ENCODE results near the gene CPN1.

Gene CPN1

GRCh38 chr10:100076750-100077149 is 4.9 kb downstream of the CPN1 start:
- DNase-seq (ENCODE audit: low read depth): no peak

GRCh38 chr10:100075426-100076220 is 6.0 kb downstream of the CPN1 start:
- DNase-seq (ENCODE audit: low read depth): no peak

GRCh38 chr10:100072514-100072913 is 9.2 kb downstream of the CPN1 start:
- DNase-seq (ENCODE audit: low read depth): no peak

- DNase-seq (ENCODE audit: low read depth): no peak
These were observed 10.1 kb downstream of the CPN1 start for GRCh38 chr10:100071529-100071928.

GRCh38 chr10:100067466-100067865 is 14.2 kb downstream of the CPN1 start:
- DNase-seq (ENCODE audit: low read depth): no peak

GRCh38 chr10:100065084-100065660 is 16.5 kb downstream of the CPN1 start:
- no peak for DNase-seq (ENCODE audit: low read depth)

GRCh38 chr10:100061401-100061800 is 20.3 kb downstream of the CPN1 start:
- no peak for DNase-seq (ENCODE audit: low read depth)

- no peak for DNase-seq (ENCODE audit: low read depth)
These were observed 23.7 kb downstream of the CPN1 start for GRCh38 chr10:100057948-100058347.

- DNase-seq (ENCODE audit: low read depth): no peak
These were observed 27.8 kb downstream of the CPN1 start for GRCh38 chr10:100053686-100054460.

GRCh38 chr10:100046021-100046486 is 35.6 kb downstream of the CPN1 start:
- DNase-seq (ENCODE audit: low read depth): peak; percentile 71

GRCh38 chr10:100045592-100045991 is 36.1 kb downstream of the CPN1 start:
- DNase-seq (ENCODE audit: low read depth): no peak

- no peak for DNase-seq (ENCODE audit: low read depth)
These were observed 37.9 kb downstream of the CPN1 start for GRCh38 chr10:100043796-100044195.

GRCh38 chr10:100043344-100043743 is 38.3 kb downstream of the CPN1 start:
- DNase-seq (ENCODE audit: low read depth): no peak

- DNase-seq (ENCODE audit: low read depth): no peak
These were observed 40.2 kb downstream of the CPN1 start for GRCh38 chr10:100041306-100042002.

- DNase-seq (ENCODE audit: low read depth): no peak
These were observed 43.1 kb downstream of the CPN1 start for GRCh38 chr10:100038561-100039071.

GRCh38 chr10:100037758-100038315 is 43.8 kb downstream of the CPN1 start:
- DNase-seq (ENCODE audit: low read depth): no peak

GRCh38 chr10:100036850-100037249 is 44.8 kb downstream of the CPN1 start:
- DNase-seq (ENCODE audit: low read depth): no peak

GRCh38 chr10:100033766-100034418 is 47.8 kb downstream of the CPN1 start:
- no peak for DNase-seq (ENCODE audit: low read depth)

- no peak for DNase-seq (ENCODE audit: low read depth)
These were observed 54.3 kb downstream of the CPN1 start for GRCh38 chr10:100027416-100027815.

GRCh38 chr10:100025576-100025975 is 56.1 kb downstream of the CPN1 start:
- DNase-seq (ENCODE audit: low read depth): no peak

GRCh38 chr10:100024748-100025147 is 56.9 kb downstream of the CPN1 start:
- no peak for DNase-seq (ENCODE audit: low read depth)

Measured in activated T-cell treated with anti-CD3 and anti-CD28 coated beads for 48 hours (primary cell).